Measurements from ENCODE around the gene GRIN3B.

The GRIN3B gene

DNA sequence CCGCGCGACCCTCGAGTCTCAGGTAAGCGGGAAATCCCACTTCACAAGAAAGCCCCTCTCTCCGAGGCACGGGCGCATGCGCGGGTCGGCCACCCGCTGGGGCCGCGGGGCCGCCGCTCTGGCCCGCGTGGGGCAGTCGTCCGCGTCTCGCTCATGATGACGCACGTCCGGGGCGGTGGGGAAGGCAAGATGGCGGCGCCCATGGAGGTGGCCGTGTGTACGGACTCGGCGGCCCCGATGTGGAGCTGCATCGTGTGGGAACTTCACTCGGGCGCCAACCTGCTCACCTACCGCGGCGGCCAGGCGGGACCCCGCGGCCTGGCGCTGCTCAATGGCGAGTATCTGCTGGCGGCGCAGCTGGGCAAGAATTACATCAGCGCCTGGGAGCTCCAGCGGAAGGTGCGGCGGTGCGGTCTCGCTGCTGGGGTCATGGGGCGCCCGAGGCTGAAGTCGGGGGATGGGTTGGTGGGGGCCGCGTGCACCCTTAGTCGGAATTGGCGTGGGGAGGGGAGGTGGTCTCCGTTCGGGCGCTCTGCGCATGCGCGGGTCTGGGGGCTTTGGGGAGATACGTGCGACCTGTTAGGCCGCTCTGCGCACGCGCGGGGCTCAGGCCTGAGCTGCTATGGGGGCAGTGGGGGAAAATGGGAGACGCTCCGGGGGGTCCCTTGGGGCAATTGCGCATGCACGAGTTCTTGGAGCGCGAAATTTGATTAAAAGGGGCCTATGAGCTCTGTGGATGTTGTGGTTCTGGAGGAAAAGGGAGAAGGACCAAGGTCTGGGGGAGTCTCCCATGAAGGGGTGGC is 15.9 kb upstream of the GRIN3B start, which contains the start of gene WDR18:
Gene WDR18 (plus strand): TSS at position 181 of the 803 bp plus-strand sequence. CDS start 9 bp downstream, at position 190.
- Histone ChIP-seq H3K9me3 (ENCODE audit: control insufficient read depth, insufficient read depth, low read depth, low read length) (no peaks in the 10 kb centered on the region), H3K4me1 (ENCODE audit: control insufficient read depth, insufficient read depth, low read length) (peaks cover 14% of the 10 kb centered on the region), H3K36me3 (ENCODE audit: control insufficient read depth, insufficient read depth, low read length) (peaks cover 25% of the 10 kb centered on the region), H3K4me3 (ENCODE audit: low read depth, low read length) (peak within 1 kb of the TSS; percentile 100), H3K9ac (ENCODE audit: low read length) (peak within 1 kb of the TSS; percentile 100), H3K27me3 (ENCODE audit: control insufficient read depth, insufficient read depth, low read length) (no peaks in the 10 kb centered on the region), H3K27ac (ENCODE audit: low read depth, low read length) (peak within 1 kb of the TSS; percentile 99)

DNA sequence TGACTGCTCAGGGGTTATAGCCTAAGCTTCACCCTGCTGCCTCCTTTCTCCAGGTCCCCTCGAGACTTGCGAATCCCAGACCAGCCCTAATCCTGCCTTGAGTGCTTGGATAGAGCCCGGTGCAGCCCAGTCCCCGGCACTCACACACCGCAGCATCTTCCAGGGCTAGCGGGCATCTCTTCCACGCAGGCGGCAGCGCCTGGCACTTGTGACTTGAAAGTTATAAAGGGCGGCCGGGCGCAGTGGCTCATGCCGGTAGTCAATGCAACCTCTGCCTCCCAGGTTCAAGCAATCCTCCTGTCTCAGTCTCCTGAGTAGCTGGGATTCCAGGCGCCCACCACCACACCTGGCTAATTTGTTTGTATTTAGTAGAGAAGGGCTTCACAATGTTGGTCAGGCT is 14.1 kb upstream of the GRIN3B start:
- no peaks in the 10 kb centered on the region for H3K9me3 ChIP-seq (ENCODE audit: control insufficient read depth, insufficient read depth, low read depth, low read length)
- no peak overlapping the region for H3K4me3 ChIP-seq (ENCODE audit: low read depth, low read length)
- no peak overlapping the region for H3K27ac ChIP-seq (ENCODE audit: low read depth, low read length)
- no peaks in the 10 kb centered on the region for H3K27me3 ChIP-seq (ENCODE audit: control insufficient read depth, insufficient read depth, low read length)
- H3K9ac ChIP-seq (ENCODE audit: low read length): no peak overlapping the region
- H3K36me3 ChIP-seq (ENCODE audit: control insufficient read depth, insufficient read depth, low read length): peaks cover 39% of the 10 kb centered on the region
- H3K4me1 ChIP-seq (ENCODE audit: control insufficient read depth, insufficient read depth, low read length): peaks cover 19% of the 10 kb centered on the region

DNA sequence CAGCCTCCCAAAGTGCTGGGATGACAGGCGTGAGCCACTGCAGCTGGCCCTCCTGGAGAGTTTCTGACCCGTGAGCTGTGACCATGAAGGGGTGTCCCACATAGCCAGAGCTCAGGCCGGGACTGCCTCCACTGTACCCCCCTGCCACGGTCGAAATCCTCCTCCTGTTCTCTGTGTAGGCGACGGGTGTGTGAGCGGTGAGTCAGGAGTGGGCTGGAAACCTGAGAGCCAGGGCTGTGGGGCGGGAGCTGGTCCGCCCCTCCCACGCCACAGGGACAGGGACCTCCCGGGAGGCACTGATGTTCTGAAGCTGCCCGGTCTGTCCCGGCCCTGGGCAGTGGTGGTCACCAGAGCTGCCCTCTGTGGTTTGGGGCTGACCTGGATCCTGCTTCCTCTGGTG is 12.1 kb upstream of the GRIN3B start:
- Histone ChIP-seq H3K9me3 (ENCODE audit: control insufficient read depth, insufficient read depth, low read depth, low read length) (no peaks in the 10 kb centered on the region), H3K9ac (ENCODE audit: low read length) (no peak overlapping the region), H3K36me3 (ENCODE audit: control insufficient read depth, insufficient read depth, low read length) (peaks cover 42% of the 10 kb centered on the region), H3K4me1 (ENCODE audit: control insufficient read depth, insufficient read depth, low read length) (peaks cover 20% of the 10 kb centered on the region), H3K27me3 (ENCODE audit: control insufficient read depth, insufficient read depth, low read length) (no peaks in the 10 kb centered on the region), H3K27ac (ENCODE audit: low read depth, low read length) (no peak overlapping the region), H3K4me3 (ENCODE audit: low read depth, low read length) (no peak overlapping the region)

DNA sequence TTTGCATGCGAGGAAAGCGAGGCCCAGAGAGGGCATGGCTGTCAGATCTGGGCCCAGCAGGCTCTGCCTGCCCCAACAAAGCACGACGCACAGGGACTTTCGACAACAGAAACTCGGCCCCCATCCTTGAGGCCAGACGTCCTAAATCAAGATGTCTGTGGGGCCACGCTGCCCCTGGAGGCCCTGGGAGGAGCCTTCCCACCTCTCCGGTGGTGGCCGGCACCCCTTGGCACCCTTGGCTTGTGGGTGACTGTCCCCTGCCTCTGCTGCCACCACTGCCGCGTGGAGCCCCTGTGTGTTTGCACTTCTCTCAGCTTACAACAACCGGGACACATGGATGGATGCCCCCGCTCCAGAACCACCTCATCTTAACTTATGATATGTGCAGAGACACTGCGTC is 11.7 kb upstream of the GRIN3B start:
- Histone ChIP-seq H3K9me3 (ENCODE audit: control insufficient read depth, insufficient read depth, low read depth, low read length) (no peaks in the 10 kb centered on the region), H3K4me3 (ENCODE audit: low read depth, low read length) (no peak overlapping the region), H3K27me3 (ENCODE audit: control insufficient read depth, insufficient read depth, low read length) (no peaks in the 10 kb centered on the region), H3K27ac (ENCODE audit: low read depth, low read length) (no peak overlapping the region), H3K4me1 (ENCODE audit: control insufficient read depth, insufficient read depth, low read length) (peaks cover 20% of the 10 kb centered on the region), H3K9ac (ENCODE audit: low read length) (no peak overlapping the region), H3K36me3 (ENCODE audit: control insufficient read depth, insufficient read depth, low read length) (peaks cover 47% of the 10 kb centered on the region)

DNA sequence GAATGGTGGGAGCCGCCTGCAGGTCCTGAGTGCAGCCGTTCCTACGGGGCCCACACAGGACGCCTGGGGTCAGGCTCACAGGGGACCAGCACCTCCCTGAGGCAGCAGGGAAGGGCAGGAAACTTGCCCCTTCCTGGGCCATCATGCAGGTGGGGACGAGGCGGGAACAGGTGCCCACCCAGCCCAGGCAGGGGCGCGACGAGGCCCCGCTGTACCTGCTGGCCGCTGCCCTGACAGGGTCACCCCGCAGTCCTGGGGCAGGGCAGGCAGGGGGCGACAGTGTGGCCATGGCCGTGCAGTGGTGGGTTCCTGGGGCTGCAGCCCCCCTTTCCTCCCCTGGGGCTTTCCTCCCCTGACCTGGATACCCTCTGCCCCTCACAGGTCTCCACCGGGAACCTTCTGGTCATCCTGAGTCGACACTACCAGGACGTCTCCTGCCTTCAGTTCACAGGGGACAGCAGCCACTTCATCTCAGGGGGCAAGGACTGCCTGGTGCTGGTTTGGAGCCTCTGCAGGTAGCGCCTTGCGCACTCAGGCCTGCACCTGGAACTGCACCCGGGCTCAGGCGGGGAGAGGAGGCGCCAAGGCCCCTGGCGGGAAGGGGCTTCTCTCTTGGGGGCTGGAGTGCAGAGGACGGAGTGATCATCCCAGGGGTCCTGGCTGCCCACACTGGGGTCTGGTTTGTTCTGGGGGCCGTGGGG is 10.7 kb upstream of the GRIN3B start:
- H3K27ac ChIP-seq (ENCODE audit: low read depth, low read length): no peak overlapping the region
- H3K36me3 ChIP-seq (ENCODE audit: control insufficient read depth, insufficient read depth, low read length): peaks cover 49% of the 10 kb centered on the region
- no peaks in the 10 kb centered on the region for H3K9me3 ChIP-seq (ENCODE audit: control insufficient read depth, insufficient read depth, low read depth, low read length)

DNA sequence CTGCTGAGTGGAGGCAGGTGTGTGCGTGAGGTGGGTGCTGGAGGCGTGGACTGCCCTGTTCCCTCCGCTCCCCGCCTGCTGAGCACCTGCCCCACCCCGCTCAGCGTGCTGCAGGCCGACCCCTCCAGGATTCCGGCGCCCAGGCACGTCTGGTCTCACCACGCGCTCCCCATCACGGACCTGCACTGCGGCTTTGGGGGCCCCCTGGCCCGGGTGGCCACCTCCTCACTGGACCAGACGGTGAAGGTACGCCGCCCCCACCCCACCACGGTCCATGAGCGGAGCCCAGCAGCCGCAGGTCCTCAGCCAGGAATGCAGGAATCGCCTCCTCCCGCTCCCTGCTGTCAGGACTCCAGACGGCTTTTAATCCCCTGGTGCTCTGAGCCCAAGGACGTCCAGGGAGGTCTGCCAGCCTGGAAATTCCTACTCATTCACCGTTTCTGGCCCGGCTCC is 10.1 kb upstream of the GRIN3B start:
- H3K9me3 ChIP-seq (ENCODE audit: control insufficient read depth, insufficient read depth, low read depth, low read length): no peaks in the 10 kb centered on the region
- no peak overlapping the region; the same call in 1 of the 2 replicates for H3K27ac ChIP-seq (ENCODE audit: low read depth, low read length)
- peaks cover 20% of the 10 kb centered on the region for H3K4me1 ChIP-seq (ENCODE audit: control insufficient read depth, insufficient read depth, low read length)
- no peaks in the 10 kb centered on the region for H3K27me3 ChIP-seq (ENCODE audit: control insufficient read depth, insufficient read depth, low read length)
- peaks cover 49% of the 10 kb centered on the region for H3K36me3 ChIP-seq (ENCODE audit: control insufficient read depth, insufficient read depth, low read length)
- peak overlapping the region; percentile 16 for H3K9ac ChIP-seq (ENCODE audit: low read length)
- peak overlapping the region; percentile 14; the same call in 1 of the 2 replicates for H3K4me3 ChIP-seq (ENCODE audit: low read depth, low read length)

More for the DNA sequence above, 10.7 kb upstream of the GRIN3B start:
- Histone ChIP-seq H3K4me3 (ENCODE audit: low read depth, low read length) (no peak overlapping the region), H3K9ac (ENCODE audit: low read length) (no peak overlapping the region), H3K4me1 (ENCODE audit: control insufficient read depth, insufficient read depth, low read length) (peaks cover 20% of the 10 kb centered on the region), H3K27me3 (ENCODE audit: control insufficient read depth, insufficient read depth, low read length) (no peaks in the 10 kb centered on the region)

DNA sequence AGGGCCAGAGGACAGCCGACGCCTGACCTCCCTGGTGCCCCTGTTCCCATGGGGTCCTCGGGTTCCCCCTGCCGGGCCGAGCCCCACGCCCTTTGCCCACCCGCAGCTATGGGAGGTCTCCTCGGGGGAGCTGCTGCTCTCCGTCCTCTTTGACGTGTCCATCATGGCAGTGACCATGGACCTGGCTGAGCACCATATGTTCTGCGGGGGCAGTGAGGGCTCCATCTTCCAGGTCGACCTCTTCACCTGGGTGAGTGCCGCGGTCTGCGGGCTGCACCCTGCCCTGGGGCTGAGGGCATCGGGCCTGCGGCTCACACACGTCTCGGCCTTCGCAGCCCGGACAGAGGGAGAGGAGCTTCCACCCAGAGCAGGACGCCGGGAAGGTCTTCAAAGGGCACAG is 9.5 kb upstream of the GRIN3B start:
- peaks cover 20% of the 10 kb centered on the region for H3K4me1 ChIP-seq (ENCODE audit: control insufficient read depth, insufficient read depth, low read length)
- no peak overlapping the region; the same call in 1 of the 2 replicates for H3K27ac ChIP-seq (ENCODE audit: low read depth, low read length)
- peak overlapping the region; percentile 19 for H3K9ac ChIP-seq (ENCODE audit: low read length)
- peaks cover 48% of the 10 kb centered on the region for H3K36me3 ChIP-seq (ENCODE audit: control insufficient read depth, insufficient read depth, low read length)
- peak overlapping the region; percentile 28; the same call in 1 of the 2 replicates for H3K4me3 ChIP-seq (ENCODE audit: low read depth, low read length)
- H3K9me3 ChIP-seq (ENCODE audit: control insufficient read depth, insufficient read depth, low read depth, low read length): no peaks in the 10 kb centered on the region
- peaks cover 3% of the 10 kb centered on the region; the same call in 1 of the 2 replicates for H3K27me3 ChIP-seq (ENCODE audit: control insufficient read depth, insufficient read depth, low read length)

DNA sequence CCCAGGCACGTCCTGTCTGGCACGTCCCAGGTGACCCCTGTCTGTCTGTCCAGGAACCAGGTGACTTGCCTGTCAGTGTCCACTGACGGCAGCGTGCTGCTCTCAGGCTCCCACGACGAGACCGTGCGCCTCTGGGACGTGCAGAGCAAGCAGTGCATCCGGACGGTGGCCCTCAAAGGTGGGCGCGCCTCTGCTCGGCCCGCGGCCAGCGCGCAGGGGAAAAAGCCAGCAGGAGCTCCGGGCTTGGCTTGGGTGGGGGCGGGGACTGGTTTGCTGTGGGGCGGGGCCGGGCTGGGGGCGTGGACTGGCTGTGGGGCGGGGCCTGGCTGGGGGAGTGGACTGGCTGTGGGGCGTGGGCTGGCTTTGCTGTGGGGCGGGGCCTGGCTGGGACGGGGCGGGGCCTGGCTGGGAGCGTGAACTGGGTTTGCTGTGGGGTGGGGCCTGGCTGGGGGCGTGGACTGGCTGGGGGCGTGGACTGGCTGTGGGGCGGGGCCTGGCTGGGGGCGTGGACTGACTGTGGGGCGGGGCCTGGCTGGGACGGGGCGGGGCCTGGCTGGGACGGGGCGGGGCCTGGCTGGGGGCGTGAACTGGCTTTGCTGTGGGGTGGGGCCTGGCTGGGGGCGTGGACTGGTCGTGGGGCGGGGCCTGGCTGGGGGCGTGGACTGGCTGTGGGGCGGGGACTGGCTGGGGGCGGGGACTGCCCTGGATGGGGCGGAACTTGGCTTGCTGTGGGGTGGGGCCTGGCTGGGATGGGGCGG is 8.9 kb upstream of the GRIN3B start:
- Histone ChIP-seq H3K9me3 (ENCODE audit: control insufficient read depth, insufficient read depth, low read depth, low read length) (no peaks in the 10 kb centered on the region), H3K27me3 (ENCODE audit: control insufficient read depth, insufficient read depth, low read length) (peaks cover 9% of the 10 kb centered on the region; the same call in 1 of the 2 replicates), H3K9ac (ENCODE audit: low read length) (peak overlapping the region; percentile 19), H3K27ac (ENCODE audit: low read depth, low read length) (no peak overlapping the region), H3K4me1 (ENCODE audit: control insufficient read depth, insufficient read depth, low read length) (peaks cover 26% of the 10 kb centered on the region), H3K36me3 (ENCODE audit: control insufficient read depth, insufficient read depth, low read length) (peaks cover 42% of the 10 kb centered on the region), H3K4me3 (ENCODE audit: low read depth, low read length) (peak overlapping the region; percentile 28; the same call in 1 of the 2 replicates)

DNA sequence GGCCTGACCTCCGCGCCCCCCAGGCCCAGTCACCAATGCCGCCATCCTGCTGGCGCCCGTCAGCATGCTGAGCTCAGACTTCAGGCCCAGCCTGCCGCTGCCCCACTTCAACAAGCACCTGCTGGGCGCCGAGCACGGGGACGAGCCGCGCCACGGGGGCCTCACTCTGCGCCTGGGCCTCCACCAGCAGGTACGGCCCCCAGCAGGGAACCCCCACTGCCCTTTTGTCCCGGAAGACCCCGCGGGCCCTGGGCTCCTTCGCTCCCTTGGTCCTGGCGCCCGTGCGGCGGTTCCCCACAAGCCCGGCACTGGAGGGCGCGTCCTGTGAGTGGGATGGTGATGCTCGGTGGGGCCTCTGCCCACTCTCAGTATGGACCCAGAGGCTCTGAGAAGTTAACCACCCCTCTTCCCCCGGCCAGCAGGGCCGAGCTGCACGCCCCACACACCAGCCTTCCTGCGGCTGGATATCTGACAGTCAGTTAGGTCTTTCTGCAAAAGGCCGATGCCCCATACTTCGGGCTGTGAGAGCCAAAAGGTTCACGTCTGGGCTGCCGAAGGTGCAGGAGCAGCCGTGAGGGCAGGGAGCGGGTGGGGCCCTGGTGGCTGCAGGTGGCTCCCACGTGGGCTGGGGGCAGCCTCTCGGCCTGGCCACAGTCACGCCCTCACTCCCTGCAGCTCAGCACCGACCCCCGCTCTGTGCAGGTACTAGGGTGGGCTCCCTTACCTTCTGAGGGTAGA is 8.1 kb upstream of the GRIN3B start:
- Histone ChIP-seq H3K4me1 (ENCODE audit: control insufficient read depth, insufficient read depth, low read length) (peaks cover 29% of the 10 kb centered on the region), H3K27ac (ENCODE audit: low read depth, low read length) (no peak overlapping the region), H3K4me3 (ENCODE audit: low read depth, low read length) (no peak overlapping the region), H3K27me3 (ENCODE audit: control insufficient read depth, insufficient read depth, low read length) (peaks cover 16% of the 10 kb centered on the region; the same call in 1 of the 2 replicates), H3K9me3 (ENCODE audit: control insufficient read depth, insufficient read depth, low read depth, low read length) (no peaks in the 10 kb centered on the region), H3K36me3 (ENCODE audit: control insufficient read depth, insufficient read depth, low read length) (peaks cover 37% of the 10 kb centered on the region), H3K9ac (ENCODE audit: low read length) (no peak overlapping the region)

DNA sequence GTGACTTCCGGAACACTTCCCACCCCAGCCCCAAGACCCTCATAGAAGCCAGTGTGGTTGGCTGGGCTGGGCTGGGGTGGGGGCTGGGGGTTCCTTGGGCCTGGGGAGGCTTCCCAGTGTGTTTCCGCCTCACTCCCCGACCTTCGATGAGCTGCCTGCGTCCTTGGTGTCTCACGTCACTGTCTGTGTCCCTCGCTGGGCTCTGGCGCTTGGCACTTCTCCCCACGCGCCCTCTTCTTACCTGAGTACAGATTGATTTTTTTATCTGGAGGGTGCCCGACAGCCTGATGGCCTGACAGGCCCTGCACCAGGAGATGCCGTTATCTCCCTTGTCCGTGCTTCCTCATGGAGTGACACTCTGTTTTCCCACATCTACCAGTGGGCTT is 7.6 kb upstream of the GRIN3B start:
- peaks cover 29% of the 10 kb centered on the region for H3K4me1 ChIP-seq (ENCODE audit: control insufficient read depth, insufficient read depth, low read length)
- H3K4me3 ChIP-seq (ENCODE audit: low read depth, low read length): no peak overlapping the region
- H3K9me3 ChIP-seq (ENCODE audit: control insufficient read depth, insufficient read depth, low read depth, low read length): no peaks in the 10 kb centered on the region
- H3K27me3 ChIP-seq (ENCODE audit: control insufficient read depth, insufficient read depth, low read length): peaks cover 21% of the 10 kb centered on the region; the same call in 1 of the 2 replicates
- H3K27ac ChIP-seq (ENCODE audit: low read depth, low read length): no peak overlapping the region
- H3K9ac ChIP-seq (ENCODE audit: low read length): no peak overlapping the region
- peaks cover 34% of the 10 kb centered on the region for H3K36me3 ChIP-seq (ENCODE audit: control insufficient read depth, insufficient read depth, low read length)

Data from HUES6 (cell line).